ENCODE results near the gene MTFP1. TPM values are rescaled to one million over a fixed set of nuclear protein-coding genes. Genes with fewer than 3 reads are reported as not detected.

MTFP1 gene
- total and polyA plus RNA-seq, 10 donors = 9.9 to 36.8 (median 19.9) TPM

GRCh38 chr22:30423301-30423958 lies 2.1 kb upstream of the MTFP1 start:
- Histone ChIP-seq H3K27me3 (replicated peaks in 1 of 7) (no peaks in the 10 kb centered on the region), H3K36me3 (peaks cover 0 to 37% (median 10%) of the 10 kb centered on the region in 6 donors), H3K27ac (peak overlapping the region; percentile 88 to 95 (median 93)), H3K4me1 (peaks cover 29 to 68% (median 45%) of the 10 kb centered on the region in 6 donors), H3K4me3 (peak overlapping the region; percentile 61 to 96 (median 72)), H3K9me3 (no peaks in the 10 kb centered on the region)
- peak in 1 of 3 donors; percentile 22 for TF ChIP-seq POLR2A (IDR thresholded peaks at IDR 0.05)
- no peak for TF ChIP-seq POLR2AphosphoS5 (IDR thresholded peaks at IDR 0.05)
- peak in 4 of 11 experiments; percentile 13 to 49 (median 31) for TF ChIP-seq CTCF (IDR thresholded peaks at IDR 0.05 in 8 of 11, conservative IDR thresholded peaks at IDR 0.05 in 3 of 11)
- WGBS, 5 donors = 0 to 1% (median 0%) methylated on average over 17 to 45 of the region's 45 CpGs
- peak; percentile 93 for DNase-seq
- intact Hi-C loops (cut with DNase I; ENCODE audit: low total_unique reads) = no loop called here

GRCh38 chr22:30423959-30424533 lies 1.5 kb upstream of the MTFP1 start:
- peaks cover 0 to 37% (median 12%) of the 10 kb centered on the region in 6 donors for H3K36me3 ChIP-seq
- peak; percentile 97 to 99 (median 98) for TF ChIP-seq POLR2AphosphoS5 (IDR thresholded peaks at IDR 0.05)
- peak in 2 of 3 donors; percentile 25 to 51 for TF ChIP-seq POLR2A (IDR thresholded peaks at IDR 0.05)
- TF ChIP-seq CTCF (IDR thresholded peaks at IDR 0.05 in 8 of 11, conservative IDR thresholded peaks at IDR 0.05 in 3 of 11) = peak in 3 of 11 experiments; percentile 16 to 24 (median 16)
- WGBS, 5 donors = 1 to 3% (median 2%) methylated on average over 16 to 31 of the region's 31 CpGs
- no peaks in the 10 kb centered on the region for H3K27me3 ChIP-seq (replicated peaks in 1 of 7)
- no peaks in the 10 kb centered on the region for H3K9me3 ChIP-seq
- peaks cover 29 to 68% (median 45%) of the 10 kb centered on the region in 6 donors for H3K4me1 ChIP-seq
- peak; percentile 99 for DNase-seq
- peak overlapping the region; percentile 88 to 95 (median 93) for H3K27ac ChIP-seq
- intact Hi-C loops (cut with DNase I; ENCODE audit: low total_unique reads) = no loop called here
- peak overlapping the region; percentile 61 to 96 (median 72) for H3K4me3 ChIP-seq

GRCh38 chr22:30424534-30425326 lies 838 bp upstream of the MTFP1 start:
- peak overlapping the region; percentile 88 to 95 (median 93) for H3K27ac ChIP-seq
- intact Hi-C loops (cut with DNase I; ENCODE audit: low total_unique reads) = no loop called here
- no peaks in the 10 kb centered on the region for H3K27me3 ChIP-seq (replicated peaks in 1 of 7)
- DNase-seq = no peak
- 50 to 57% (median 55%) methylated on average over 20 of the region's 20 CpGs for WGBS, 5 donors
- H3K36me3 ChIP-seq = peaks cover 0 to 37% (median 11%) of the 10 kb centered on the region in 6 donors
- no peak for TF ChIP-seq POLR2A (IDR thresholded peaks at IDR 0.05)
- TF ChIP-seq CTCF (IDR thresholded peaks at IDR 0.05 in 8 of 11, conservative IDR thresholded peaks at IDR 0.05 in 3 of 11) = no peak
- no peak for TF ChIP-seq POLR2AphosphoS5 (IDR thresholded peaks at IDR 0.05)
- H3K4me1 ChIP-seq = peaks cover 29 to 68% (median 45%) of the 10 kb centered on the region in 6 donors
- no peaks in the 10 kb centered on the region for H3K9me3 ChIP-seq
- peak overlapping the region; percentile 61 to 96 (median 72) for H3K4me3 ChIP-seq

Data from spleen (tissue), 11 donors.